ENCODE data around the gene COL27A1.
A peak's percentile ranks its signal among the peaks of the same experiment; 100 is the strongest.

The COL27A1 gene

DNA sequence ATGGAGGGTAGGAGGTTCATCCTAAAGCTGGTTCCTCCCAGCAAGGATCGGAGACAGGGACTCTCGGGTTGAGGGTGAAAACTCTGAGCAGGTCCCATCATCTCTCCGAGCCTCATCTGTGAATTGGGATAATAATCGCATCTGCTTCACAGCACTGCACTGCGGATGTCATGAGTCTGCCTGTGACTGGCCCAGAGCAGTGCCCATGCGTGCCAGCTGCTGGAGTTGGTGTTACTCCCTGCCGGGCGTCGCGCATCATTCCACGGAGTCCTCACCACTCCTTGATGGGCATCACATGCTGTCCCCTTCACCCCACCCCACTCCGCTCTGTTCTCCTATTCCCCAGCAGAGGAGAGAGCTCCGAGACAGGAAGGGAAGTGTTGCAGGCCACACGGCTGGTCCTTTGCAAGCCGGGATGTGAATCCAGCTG lies 132.4 kb downstream of the COL27A1 start:
- no peak for DNase-seq (ENCODE audit: low spot score)

GRCh38 chr9:114288193-114289091 lies 133.1 kb downstream of the COL27A1 start:
- DNase-seq (ENCODE audit: low spot score): no peak

GRCh38 chr9:114289106-114289505 lies 133.8 kb downstream of the COL27A1 start:
- DNase-seq (ENCODE audit: low spot score): no peak

GRCh38 chr9:114289571-114290481 lies 134.5 kb downstream of the COL27A1 start:
- DNase-seq (ENCODE audit: low spot score): peak; percentile 88

DNA sequence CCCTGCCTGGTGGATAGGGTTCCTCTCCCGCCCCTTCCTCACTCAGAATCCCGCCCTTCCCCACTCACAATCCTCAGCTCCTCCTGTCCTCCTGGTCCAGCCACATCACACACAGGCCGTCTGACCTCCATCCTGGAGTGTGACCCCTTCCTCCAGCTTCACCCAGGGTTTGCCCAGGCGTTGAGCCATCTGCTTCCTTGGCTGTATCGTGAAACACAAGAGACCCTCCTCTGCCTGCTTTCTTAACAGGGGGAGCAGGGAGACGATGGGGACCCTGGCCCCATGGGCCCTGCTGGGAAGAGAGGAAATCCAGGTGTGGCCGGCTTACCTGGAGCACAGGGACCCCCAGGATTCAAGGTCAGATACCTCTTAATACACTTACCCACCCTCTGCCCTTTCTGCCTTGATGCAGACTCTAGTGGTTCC lies 135.2 kb downstream of the COL27A1 start:
- no peak for DNase-seq (ENCODE audit: low spot score)

DNA sequence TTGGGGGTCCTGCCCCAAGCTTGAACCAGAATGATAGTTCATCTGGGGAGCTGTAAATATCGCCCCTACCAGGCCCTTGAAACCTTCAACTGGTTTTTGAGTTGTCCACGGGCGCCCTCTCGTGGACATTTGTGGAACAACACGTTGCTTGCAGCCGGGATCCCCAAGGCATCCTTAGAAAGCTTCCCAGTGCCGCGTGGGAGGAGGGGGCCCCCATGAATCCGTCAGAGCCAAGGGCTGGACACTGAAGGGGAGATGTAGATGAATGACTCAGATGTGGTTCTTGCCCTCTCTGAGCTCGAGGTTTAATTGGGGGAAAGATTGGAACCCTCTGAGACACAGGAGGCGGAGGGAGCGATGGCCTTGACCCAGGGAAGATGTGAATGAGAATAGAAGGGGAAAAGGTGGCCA lies 135.7 kb downstream of the COL27A1 start:
- DNase-seq (ENCODE audit: low spot score): peak; percentile 80

- no peak for DNase-seq (ENCODE audit: low spot score)
Measured at GRCh38 chr9:114291886-114292590, 136.7 kb downstream of the COL27A1 start.

DNA sequence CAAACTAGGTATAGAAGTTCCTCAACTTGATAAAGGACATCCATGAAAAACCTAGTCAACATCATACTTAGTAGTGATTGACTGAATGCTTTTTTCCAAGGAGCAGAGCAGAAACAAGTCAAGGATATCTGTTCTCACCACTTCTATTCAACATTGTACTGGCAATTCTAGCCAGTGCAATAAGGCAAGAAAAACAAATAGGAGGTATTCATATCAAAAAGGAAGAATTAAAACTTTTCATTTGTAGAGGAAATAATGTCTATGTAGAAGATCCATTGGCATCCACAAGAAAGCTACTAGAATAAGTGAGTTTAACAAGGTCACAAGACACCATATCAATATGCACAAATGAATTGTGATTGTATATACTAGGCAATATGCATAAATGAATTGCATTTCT lies 139.3 kb downstream of the COL27A1 start:
- DNase-seq (ENCODE audit: low spot score): no peak

GRCh38 chr9:114296338-114296737 lies 141.0 kb downstream of the COL27A1 start:
- DNase-seq (ENCODE audit: low spot score): no peak

DNA sequence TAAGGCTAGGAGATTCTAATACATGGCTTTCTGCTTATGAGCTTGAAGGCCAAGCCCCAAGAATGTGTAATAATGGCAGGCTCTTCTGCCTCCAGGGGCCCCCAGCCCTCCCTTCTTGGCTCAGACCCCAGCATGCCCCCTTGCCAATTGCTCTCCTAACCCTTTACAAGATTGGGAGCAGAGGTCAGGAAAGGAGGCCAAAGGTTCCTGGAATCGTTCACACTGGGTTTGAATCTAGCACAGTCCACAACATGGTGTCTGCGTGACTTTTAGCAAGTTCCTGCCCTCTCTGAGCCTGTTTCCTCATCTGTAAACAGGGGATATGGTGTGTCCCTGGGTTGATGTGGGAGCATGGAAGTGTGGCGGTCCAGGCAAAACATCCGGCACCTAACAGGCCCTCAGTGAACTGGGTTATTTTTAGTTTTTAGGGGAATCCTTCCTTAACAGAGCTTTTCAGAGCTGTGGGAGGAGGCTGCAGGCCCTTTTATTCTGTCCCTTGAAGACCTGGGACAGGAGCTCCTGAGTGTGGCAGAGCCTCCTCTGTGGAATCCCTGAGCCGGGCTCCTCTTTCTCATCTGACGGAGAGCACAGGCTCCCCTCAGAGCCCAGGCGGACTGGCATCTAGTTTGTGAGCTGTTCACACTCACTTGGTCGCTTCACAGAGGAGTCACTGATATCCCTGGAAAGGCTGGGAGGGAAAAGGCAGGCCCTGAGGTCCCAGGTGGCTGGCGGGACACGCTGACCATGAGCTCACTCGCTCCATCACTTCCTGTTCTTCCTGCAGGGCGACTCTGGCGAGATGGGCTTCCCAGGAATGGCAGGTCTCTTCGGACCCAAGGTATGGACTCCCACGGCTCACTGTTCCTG lies 144.2 kb downstream of the COL27A1 start:
- no peak for DNase-seq (ENCODE audit: low spot score)

DNA sequence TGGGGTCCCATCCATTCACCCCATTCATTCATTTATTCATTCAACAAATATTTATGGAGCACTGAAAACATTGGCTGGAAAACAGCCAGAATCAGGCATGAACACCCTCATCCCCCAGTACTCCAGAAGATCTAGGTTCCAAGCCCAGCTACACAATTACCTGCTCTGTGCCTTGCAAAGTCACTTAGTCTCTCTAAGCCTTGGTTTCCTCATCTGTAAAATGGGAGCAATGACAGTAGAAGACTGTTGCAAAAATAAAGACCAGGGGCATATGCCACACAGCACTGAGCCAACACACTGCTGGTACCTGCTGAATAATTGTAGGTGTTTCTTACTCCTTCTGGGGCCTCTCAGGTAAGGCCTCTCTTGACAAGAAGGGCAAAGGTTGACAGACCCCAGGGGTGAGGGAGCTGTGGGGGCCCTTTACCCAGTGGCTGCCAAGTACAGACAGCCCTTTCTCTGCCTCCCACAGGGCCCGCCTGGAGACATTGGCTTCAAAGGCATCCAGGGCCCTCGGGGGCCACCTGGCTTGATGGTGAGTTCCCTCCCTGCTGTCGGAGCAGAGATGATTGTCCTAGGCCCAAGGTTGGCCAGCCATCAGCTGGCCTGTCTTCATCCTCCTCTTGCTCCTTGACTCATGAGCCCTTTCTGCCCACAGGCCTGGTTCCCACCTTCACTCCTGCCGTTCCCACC lies 145.0 kb downstream of the COL27A1 start:
- no peak for DNase-seq (ENCODE audit: low spot score)

DNA sequence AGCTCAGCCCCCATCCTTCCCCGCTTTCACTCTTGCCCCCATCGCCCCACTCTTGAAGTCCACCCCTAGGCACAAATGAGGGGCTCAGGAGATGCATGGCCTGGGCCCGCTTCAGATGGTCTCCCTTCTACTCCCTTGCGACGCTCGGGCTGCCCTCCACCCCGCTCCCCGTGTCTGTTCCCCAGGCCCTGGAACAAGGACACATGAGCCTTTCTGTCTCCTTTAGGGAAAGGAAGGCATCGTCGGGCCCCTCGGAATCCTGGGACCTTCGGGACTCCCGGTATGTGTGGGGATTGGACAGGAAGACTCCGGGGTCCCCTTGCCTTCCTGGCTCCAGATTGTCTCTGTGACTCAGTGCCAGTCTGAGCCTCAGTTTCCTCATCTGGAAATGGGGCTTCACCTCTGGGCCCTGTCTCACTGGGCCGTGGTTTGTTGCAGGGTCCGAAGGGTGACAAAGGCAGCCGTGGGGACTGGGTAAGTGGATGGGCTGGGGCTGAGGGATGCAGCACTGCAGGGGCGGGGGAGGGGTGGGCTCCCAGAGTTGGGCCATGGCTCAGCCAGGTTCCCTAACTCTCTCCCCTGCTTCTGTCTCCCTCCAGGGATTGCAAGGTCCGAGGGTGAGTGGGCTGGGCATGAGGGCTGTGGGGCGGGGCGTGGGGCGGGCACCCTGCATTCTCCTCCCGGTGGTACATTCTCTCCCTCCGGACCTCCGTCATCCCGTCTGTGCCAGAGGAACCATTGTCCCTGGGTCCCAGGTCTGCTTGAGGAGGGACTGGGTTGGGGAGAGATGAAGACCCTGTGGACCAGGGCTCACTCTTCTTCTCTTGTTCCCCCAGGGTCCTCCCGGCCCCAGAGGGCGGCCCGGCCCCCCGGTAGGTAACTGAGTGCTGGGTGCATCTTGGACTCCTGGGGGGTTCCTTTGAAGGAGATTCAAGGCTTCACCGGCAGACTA lies 145.8 kb downstream of the COL27A1 start:
- DNase-seq (ENCODE audit: low spot score): no peak

DNA sequence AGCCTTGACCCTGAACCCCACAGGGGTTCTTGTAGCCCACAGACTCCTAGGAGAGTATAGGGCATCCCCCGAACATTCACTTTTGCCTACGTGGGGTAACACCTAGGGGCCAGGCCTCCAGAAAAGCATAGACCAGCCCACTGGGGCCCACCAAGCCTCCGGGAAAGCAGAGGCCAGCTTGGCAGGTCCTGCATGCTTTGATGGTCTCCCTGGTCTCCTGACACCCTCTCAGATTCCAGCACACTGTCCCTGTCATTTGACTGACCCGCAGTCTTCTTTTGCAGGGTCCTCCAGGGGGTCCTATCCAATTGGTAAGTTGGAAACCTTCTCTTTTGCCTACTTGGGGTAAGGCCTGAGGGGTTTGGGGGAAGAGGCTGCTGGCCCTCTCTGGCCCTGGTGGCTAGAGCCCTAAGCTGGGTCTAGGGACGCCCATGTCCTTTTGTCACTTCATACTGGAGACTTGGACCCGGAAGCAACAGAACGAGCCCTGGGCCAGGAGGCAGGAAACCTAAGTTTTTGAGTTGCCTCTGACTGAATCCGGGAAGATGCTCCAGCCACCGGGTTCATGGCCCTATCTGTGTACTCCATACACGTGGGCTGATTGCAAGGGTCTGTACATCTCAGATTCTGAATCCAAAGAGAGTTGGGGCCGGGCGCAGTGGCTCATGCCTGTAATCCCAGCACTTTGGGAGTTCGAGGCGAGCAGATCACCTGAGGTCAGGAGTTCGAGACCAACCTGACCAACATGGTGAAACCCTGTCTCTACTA lies 146.6 kb downstream of the COL27A1 start:
- no peak for DNase-seq (ENCODE audit: low spot score)

- DNase-seq (ENCODE audit: low spot score): no peak
Measured at GRCh38 chr9:114302727-114303126, 147.4 kb downstream of the COL27A1 start.

- DNase-seq (ENCODE audit: low spot score): no peak
Measured at GRCh38 chr9:114303571-114303970, 148.2 kb downstream of the COL27A1 start.

DNA sequence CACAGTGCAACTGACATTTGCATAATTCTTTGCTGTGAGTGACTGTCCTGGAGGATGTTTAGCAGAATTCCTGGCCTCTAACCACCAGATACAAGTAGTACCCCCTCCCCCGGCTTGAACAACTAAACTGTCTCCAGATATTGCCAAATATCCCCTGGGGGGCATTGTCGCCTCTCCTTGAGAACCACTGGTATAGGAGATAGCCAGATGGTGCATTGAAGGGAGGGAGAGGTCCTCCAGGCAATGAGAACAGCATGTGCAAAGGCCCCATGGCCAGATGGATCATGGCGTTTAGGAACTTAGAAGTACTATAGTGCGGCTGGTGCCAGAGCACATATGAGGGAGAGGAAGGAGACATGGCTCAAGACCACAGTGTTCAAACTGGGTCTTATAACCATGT lies 148.6 kb downstream of the COL27A1 start:
- no peak for DNase-seq (ENCODE audit: low spot score)

GRCh38 chr9:114304416-114305188 lies 149.3 kb downstream of the COL27A1 start:
- no peak for DNase-seq (ENCODE audit: low spot score)

DNA sequence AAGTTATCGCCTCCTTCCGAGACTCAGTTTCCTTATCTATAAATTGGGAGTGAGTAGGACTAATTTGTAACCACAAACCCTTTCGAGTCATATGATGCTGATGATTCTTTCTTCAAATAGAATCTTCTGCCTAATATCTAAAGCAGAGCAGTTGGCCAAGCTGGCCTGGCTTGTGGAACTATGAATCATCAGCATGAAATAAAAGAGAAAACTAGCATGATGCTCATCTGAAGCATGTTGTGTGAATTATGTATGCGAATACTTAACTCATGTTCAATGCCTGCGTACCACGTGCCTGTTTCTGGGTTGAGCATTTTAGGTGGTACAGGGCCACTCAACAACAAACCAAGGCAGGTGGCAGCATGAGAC lies 152.5 kb downstream of the COL27A1 start:
- DNase-seq (ENCODE audit: low spot score): no peak

Measured in cerebellar cortex (tissue), 1 donor.